HCT116 (cell line): Measurements from ENCODE around the gene NXT1.

Experiments used
- EZH2 ChIP-seq: fragments of 200-600 bp; sonication (generic); IDR thresholded peaks from 2 replicates; pipeline ENCODE4 v1.6.1; 2017; ENCODE audit warnings: antibody characterized with exemption, mixed run types
- EZH2phosphoT487 ChIP-seq: fragments of 200-600 bp; IDR thresholded peaks from 2 replicates; pipeline ENCODE4 v1.6.1; 2018; ENCODE audit warnings: antibody characterized with exemption, borderline replicate concordance
- MAX ChIP-seq: IDR thresholded peaks from 2 replicates; pipeline ENCODE4 v1.6.1; 2012
- REST ChIP-seq: IDR thresholded peaks from 2 replicates; pipeline ENCODE4 v1.6.1; 2012; ENCODE audit warnings: low read depth
- TF ChIP-seq, protein P1 (sequence below), 3 experiments: fragments of 200-600 bp in 1 of 3; sonication (generic) in 1 of 3; IDR thresholded peaks in 2 of 3; conservative IDR thresholded peaks in 1 of 3; 2 replicates each; pipeline ENCODE4 v1.5.1; 2012 to 2017; ENCODE audit warnings: low read depth in 2 of 3, low read length in 2 of 3, antibody characterized with exemption in 1 of 3, borderline replicate concordance in 1 of 3, control low read depth in 1 of 3, mild to moderate bottlenecking in 1 of 3, mixed read lengths in 1 of 3, mixed run types in 1 of 3, moderate library complexity in 1 of 3; ENCODE audit not compliant: insufficient read depth in 1 of 3

GRCh38 chr20:23332467-23332866 is 18.1 kb upstream of the NXT1 start:
- no peak for TF ChIP-seq MAX
- TF ChIP-seq, protein P1, sequence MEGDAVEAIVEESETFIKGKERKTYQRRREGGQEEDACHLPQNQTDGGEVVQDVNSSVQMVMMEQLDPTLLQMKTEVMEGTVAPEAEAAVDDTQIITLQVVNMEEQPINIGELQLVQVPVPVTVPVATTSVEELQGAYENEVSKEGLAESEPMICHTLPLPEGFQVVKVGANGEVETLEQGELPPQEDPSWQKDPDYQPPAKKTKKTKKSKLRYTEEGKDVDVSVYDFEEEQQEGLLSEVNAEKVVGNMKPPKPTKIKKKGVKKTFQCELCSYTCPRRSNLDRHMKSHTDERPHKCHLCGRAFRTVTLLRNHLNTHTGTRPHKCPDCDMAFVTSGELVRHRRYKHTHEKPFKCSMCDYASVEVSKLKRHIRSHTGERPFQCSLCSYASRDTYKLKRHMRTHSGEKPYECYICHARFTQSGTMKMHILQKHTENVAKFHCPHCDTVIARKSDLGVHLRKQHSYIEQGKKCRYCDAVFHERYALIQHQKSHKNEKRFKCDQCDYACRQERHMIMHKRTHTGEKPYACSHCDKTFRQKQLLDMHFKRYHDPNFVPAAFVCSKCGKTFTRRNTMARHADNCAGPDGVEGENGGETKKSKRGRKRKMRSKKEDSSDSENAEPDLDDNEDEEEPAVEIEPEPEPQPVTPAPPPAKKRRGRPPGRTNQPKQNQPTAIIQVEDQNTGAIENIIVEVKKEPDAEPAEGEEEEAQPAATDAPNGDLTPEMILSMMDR (IDR thresholded peaks at IDR 0.05 in 2 of 3, conservative IDR thresholded peaks at IDR 0.05 in 1 of 3; ENCODE audit: borderline replicate concordance in 1 of 3, insufficient read depth in 1 of 3, low read depth in 2 of 3, low read length in 2 of 3) = no peak
- no peak for TF ChIP-seq REST
- no peak for TF ChIP-seq EZH2
- TF ChIP-seq EZH2phosphoT487 = no peak
